ENCODE results near the gene NUP210L.

- TF ChIP-seq MAX (CRISPR knock-in tag; IDR thresholded peaks at IDR 0.05) (no peak), JUND (IDR thresholded peaks at IDR 0.05; ENCODE audit: borderline replicate concordance, low read depth, low read length) (no peak), JUND (tag; IDR thresholded peaks at IDR 0.05; ENCODE audit: borderline replicate concordance, low read depth, low read length) (no peak), TCF3 (CRISPR knock-in tag; IDR thresholded peaks at IDR 0.05) (no peak), ZBTB5 (IDR thresholded peaks at IDR 0.05) (no peak), PYGO2 (tag; IDR thresholded peaks at IDR 0.05) (no peak), ZFX (CRISPR knock-in tag; IDR thresholded peaks at IDR 0.05) (no peak), POLR2AphosphoS5 (IDR thresholded peaks at IDR 0.05; ENCODE audit: control insufficient read depth, insufficient read depth, low read depth, low read length) (no peak), FOXM1 (IDR thresholded peaks at IDR 0.05; ENCODE audit: low read depth) (no peak), FOXM1 (CRISPR knock-in tag; IDR thresholded peaks at IDR 0.05; ENCODE audit: low read depth) (no peak)
These were observed 44.1 kb upstream of the NUP210L start for GRCh38 chr1:154198756-154199562.

Measured in K562 (cell line).